ENCODE measurements around the gene PSTPIP1. TPM values are rescaled to one million over a fixed set of nuclear protein-coding genes. Genes with fewer than 3 reads are reported as not detected.

PSTPIP1 gene
- total and polyA plus RNA-seq, 10 of the 15 experiments (the other 5 are each of a cell fraction or from before 2014, with no cell fraction given): 0.50 to 29.3 (median 14.5) TPM

- intact Hi-C loops (cut with micrococcal nuclease; ENCODE audit: unreplicated experiment) (no loop called here), in situ Hi-C loops (cut with MboI) (no loop called here)
- POLR2A ChIA-PET: interaction anchor here (0.7 kb wide), 1 partner anchor 17 kb away, joined by 3 read pairs; no protein-coding TSS in a partner anchor
- no peak for DNase-seq (ENCODE audit: low read depth, low spot score)
- Histone ChIP-seq H3K4me1 (ENCODE audit: control insufficient read depth, insufficient read depth, low read length) (peaks cover 43% of the 10 kb centered on the region), H3K36me3 (ENCODE audit: control insufficient read depth in 2 of 2, insufficient read depth in 2 of 2, low read length in 1 of 2) (no peaks in the 10 kb centered on the region), H3K9me3 (replicated peaks; ENCODE audit: control insufficient read depth, insufficient read depth, low read length) (no peaks in the 10 kb centered on the region), H3K27ac (ENCODE audit: control insufficient read depth, insufficient read depth) (no peak overlapping the region), H4K20me1 (ENCODE audit: control insufficient read depth, insufficient read depth) (no peaks in the 10 kb centered on the region), H3K79me2 (ENCODE audit: control insufficient read depth, insufficient read depth, low read length) (peaks cover 4% of the 10 kb centered on the region), H3K9ac (ENCODE audit: control insufficient read depth, insufficient read depth, low read length) (no peak overlapping the region), H3K27me3 (replicated peaks in 1 of 2; ENCODE audit: control insufficient read depth in 2 of 2, insufficient read depth in 2 of 2, low read length in 1 of 2) (no peaks in the 10 kb centered on the region), H3K4me3 (no peak overlapping the region), H2AFZ (ENCODE audit: control insufficient read depth, low read depth, low read length) (no peak overlapping the region), H3K4me2 (ENCODE audit: control insufficient read depth, insufficient read depth) (no peak overlapping the region)
- 83% methylated on average over 7 of the region's 7 CpGs for WGBS (ENCODE audit: insufficient coverage, insufficient replicate concordance, low lambda C conversion rate, missing lambda C conversion rate)
- no TSS peak for BruUV-seq (replicated peaks)
- CTCF ChIA-PET: interaction anchor here (0.8 to 1.2 kb wide), 2 partner anchors 16 to 197 kb away, joined by 3 read pairs; no protein-coding TSS in a partner anchor
- TF ChIP-seq DPF2 (IDR thresholded peaks at IDR 0.05) (no peak), SUPT20H (IDR thresholded peaks at IDR 0.05; ENCODE audit: borderline replicate concordance, control insufficient read depth, low read depth, low read length) (no peak), ZBED1 (IDR thresholded peaks at IDR 0.05; ENCODE audit: borderline replicate concordance) (no peak), SPI1 (IDR thresholded peaks at IDR 0.05; ENCODE audit: borderline replicate concordance, insufficient read depth, low read depth, low read length) (no peak), ZNF217 (IDR thresholded peaks at IDR 0.05) (no peak), RUNX3 (IDR thresholded peaks at IDR 0.05; ENCODE audit: low read length) (no peak), KAT2A (conservative IDR thresholded peaks at IDR 0.05; ENCODE audit: control insufficient read depth, low read depth, low read length) (no peak), ETV6 (conservative IDR thresholded peaks at IDR 0.05 in 1 of 2, IDR thresholded peaks at IDR 0.05 in 1 of 2; ENCODE audit: borderline replicate concordance in 1 of 2, low read depth in 1 of 2) (no peak), EP300 (IDR thresholded peaks at IDR 0.05; ENCODE audit: borderline replicate concordance in 1 of 2, control insufficient read depth in 1 of 2, low read depth in 2 of 2, low read length in 2 of 2) (no peak), ZZZ3 (IDR thresholded peaks at IDR 0.05; ENCODE audit: control insufficient read depth, insufficient read length, low read depth) (no peak), NKRF (conservative IDR thresholded peaks at IDR 0.05) (no peak), ESRRA (IDR thresholded peaks at IDR 0.05; ENCODE audit: low read length) (no peak), ZNF384 (IDR thresholded peaks at IDR 0.05; ENCODE audit: borderline replicate concordance, low read depth, low read length) (no peak), CBX3 (IDR thresholded peaks at IDR 0.05; ENCODE audit: borderline replicate concordance, low read depth) (no peak)
- ATAC-seq: no peak
- FAIRE-seq: no peak
- SMC1A ChIA-PET (ENCODE audit: uncharacterized antibody, unreplicated experiment): interaction anchor here (0.5 to 1.1 kb wide), 3 partner anchors 16 to 715 kb away, joined by 3 read pairs; no protein-coding TSS in a partner anchor
- RAD21 ChIA-PET (ENCODE audit: unreplicated experiment): interaction anchor here (0.7 kb wide), 1 partner anchor 15 kb away, joined by 3 read pairs; no protein-coding TSS in a partner anchor
Measured at GRCh38 chr15:76991048-76991447, 3.9 kb upstream of the PSTPIP1 start.
